Neural progenitor cell (in vitro differentiated cells): ENCODE data around the gene VPS37B. TPM values are rescaled to one million over a fixed set of nuclear protein-coding genes. Genes with fewer than 3 reads are reported as not detected.
A peak's percentile ranks its signal among the peaks of the same experiment; 100 is the strongest.

Experiments
- DNase-seq: peaks from one replicate; pipeline ENCODE4 v3.0.0-alpha.2; 2016; ENCODE audit warnings: low spot score
- H2AFZ ChIP-seq: fragments of 200-600 bp; sonication (generic); replicated peaks from 2 replicates; pipeline ENCODE4 v1.6.1; 2016; ENCODE audit warnings: antibody characterized with exemption
- H3F3A ChIP-seq: fragments of 200-600 bp; sonication (generic); 2 replicates; pipeline ENCODE4 v1.6.1; 2016; ENCODE audit warnings: antibody characterized with exemption, low read depth
- H3K27ac ChIP-seq: fragments of 200-600 bp; sonication (generic); 2 replicates; pipeline ENCODE4 v1.5.1; 2016; ENCODE audit warnings: mild to moderate bottlenecking
- H3K27me3 ChIP-seq: fragments of 200-600 bp; sonication (generic); 2 replicates; pipeline ENCODE4 v1.6.1; 2016; ENCODE audit warnings: mild to moderate bottlenecking, moderate library complexity
- H3K36me3 ChIP-seq: fragments of 200-600 bp; sonication (generic); 2 replicates; pipeline ENCODE4 v1.5.1; 2016
- H3K4me1 ChIP-seq: fragments of 200-600 bp; sonication (generic); 2 replicates; pipeline ENCODE4 v1.6.1; 2016; ENCODE audit warnings: mixed run types
- H3K4me2 ChIP-seq: fragments of 200-600 bp; sonication (generic); 2 replicates; pipeline ENCODE4 v1.6.1; 2016
- H3K4me3 ChIP-seq: fragments of 200-600 bp; sonication (generic); 2 replicates; pipeline ENCODE4 v1.5.1; 2016
- H3K79me2 ChIP-seq: fragments of 200-600 bp; sonication (generic); 2 replicates; pipeline ENCODE4 v1.6.1; 2016; ENCODE audit warnings: low read depth
- H3K9ac ChIP-seq: fragments of 200-600 bp; sonication (generic); 2 replicates; pipeline ENCODE4 v1.6.1; 2016
- H3K9me3 ChIP-seq: fragments of 200-600 bp; sonication (generic); 2 replicates; pipeline ENCODE4 v1.5.1; 2016; ENCODE audit warnings: low read depth
- H4K20me1 ChIP-seq: fragments of 200-600 bp; sonication (generic); 2 replicates; pipeline ENCODE4 v1.6.1; 2016; ENCODE audit warnings: low read depth
- H3K27ac Mint-ChIP-seq: 3 replicates; pipeline ENCODE4 v1.8.0; 2021; ENCODE audit warnings: mixed read lengths
- H3K27me3 Mint-ChIP-seq: 2 replicates; pipeline ENCODE4 v1.8.0; 2022; ENCODE audit warnings: low read depth, mild to moderate bottlenecking, inconsistent platforms, moderate library complexity, mixed read lengths; ENCODE audit not compliant: insufficient read depth
- H3K36me3 Mint-ChIP-seq: 3 replicates; pipeline ENCODE4 v1.8.0; 2021; ENCODE audit warnings: mixed read lengths
- H3K4me1 Mint-ChIP-seq: 3 replicates; pipeline ENCODE4 v1.8.0; 2021; ENCODE audit warnings: mixed read lengths
- H3K4me3 Mint-ChIP-seq: 3 replicates; pipeline ENCODE4 v1.8.0; 2021; ENCODE audit warnings: mild to moderate bottlenecking, moderate library complexity, mixed read lengths
- H3K9me3 Mint-ChIP-seq: 3 replicates; pipeline ENCODE4 v1.8.0; 2020; ENCODE audit warnings: mixed read lengths
- CTCF ChIP-seq: fragments of 200-600 bp; sonication (generic); IDR thresholded peaks from 2 replicates; pipeline ENCODE4 v1.5.1; 2017; ENCODE audit warnings: antibody characterized with exemption, mild to moderate bottlenecking
- EZH2 ChIP-seq: fragments of 200-600 bp; sonication (generic); IDR thresholded peaks from 2 replicates; pipeline ENCODE4 v1.6.1; 2017; ENCODE audit warnings: antibody characterized with exemption, mild to moderate bottlenecking, moderate library complexity
- EZH2phosphoT487 ChIP-seq: fragments of 200-600 bp; sonication (generic); IDR thresholded peaks from 2 replicates; pipeline ENCODE4 v1.6.1; 2017; ENCODE audit warnings: antibody characterized with exemption
- total RNA-seq: library from RNA; depleted of rRNA; stranded (reverse); fragments of >200 nt; gene quantifications from 2 replicates; pipeline ENCODE4 v1.2.3, GENCODE V29; 2015; ENCODE audit warnings: low replicate concordance

Gene VPS37B
- total RNA-seq, 1 donor from 2014 or later, result 19.4 TPM

- H3K9ac ChIP-seq, result no peak overlapping the region
Observed at GRCh38 chr12:122873540-122873939, 22.4 kb downstream of the VPS37B start.

GRCh38 chr12:122872815-122873361 lies 23.0 kb downstream of the VPS37B start:
- H3K36me3 Mint-ChIP-seq, result peaks cover 17% of the 10 kb centered on the region
- no peaks in the 10 kb centered on the region for H3K36me3 ChIP-seq
- no peak overlapping the region for H3K27ac ChIP-seq
- peaks cover 34% of the 10 kb centered on the region for H3K4me1 ChIP-seq
- H3K4me3 ChIP-seq, result peak overlapping the region; percentile 32
- no peak overlapping the region for H2AFZ ChIP-seq
- no peak for DNase-seq
- peak overlapping the region; percentile 98 for H3K27ac Mint-ChIP-seq
- H3K9me3 ChIP-seq, result no peaks in the 10 kb centered on the region
- peaks cover 66% of the 10 kb centered on the region for H3K4me1 Mint-ChIP-seq
- H3F3A ChIP-seq, result peaks cover 43% of the 10 kb centered on the region
- peaks cover 99% of the 10 kb centered on the region for H3K27me3 ChIP-seq
- peak overlapping the region; percentile 76 for H3K4me2 ChIP-seq
- peaks cover 9% of the 10 kb centered on the region for H3K27me3 Mint-ChIP-seq
- H3K9ac ChIP-seq, result no peak overlapping the region
- H3K4me3 Mint-ChIP-seq, result peak overlapping the region; percentile 77
- H3K79me2 ChIP-seq, result peaks cover 4% of the 10 kb centered on the region
- H4K20me1 ChIP-seq, result peaks cover 100% of the 10 kb centered on the region
- TF ChIP-seq EZH2, result no peak
- no peak for TF ChIP-seq EZH2phosphoT487
- TF ChIP-seq CTCF, result no peak
- no peaks in the 10 kb centered on the region for H3K9me3 Mint-ChIP-seq

More at GRCh38 chr12:122873540-122873939, 22.4 kb downstream of the VPS37B start:
- peaks cover 15% of the 10 kb centered on the region for H3K36me3 Mint-ChIP-seq
- H3K4me1 ChIP-seq, result peaks cover 34% of the 10 kb centered on the region
- H2AFZ ChIP-seq, result no peak overlapping the region
- H3F3A ChIP-seq, result peaks cover 43% of the 10 kb centered on the region
- no peak overlapping the region for H3K4me3 Mint-ChIP-seq
- H3K9me3 Mint-ChIP-seq, result no peaks in the 10 kb centered on the region
- H3K36me3 ChIP-seq, result no peaks in the 10 kb centered on the region
- H3K4me1 Mint-ChIP-seq, result peaks cover 66% of the 10 kb centered on the region
- no peak for DNase-seq
- peaks cover 4% of the 10 kb centered on the region for H3K79me2 ChIP-seq
- H3K9me3 ChIP-seq, result no peaks in the 10 kb centered on the region
- TF ChIP-seq EZH2 (no peak), EZH2phosphoT487 (no peak), CTCF (no peak)
- H3K27ac ChIP-seq, result no peak overlapping the region
- H3K4me2 ChIP-seq, result no peak overlapping the region
- H3K27ac Mint-ChIP-seq, result no peak overlapping the region
- peaks cover 99% of the 10 kb centered on the region for H3K27me3 ChIP-seq
- no peak overlapping the region for H3K4me3 ChIP-seq
- peaks cover 100% of the 10 kb centered on the region for H4K20me1 ChIP-seq
- peaks cover 5% of the 10 kb centered on the region for H3K27me3 Mint-ChIP-seq

- H3K27ac ChIP-seq, result no peak overlapping the region
- H3K27me3 ChIP-seq, result peaks cover 97% of the 10 kb centered on the region
- Mint-ChIP-seq H3K27me3 (peaks cover 9% of the 10 kb centered on the region), H3K36me3 (peaks cover 17% of the 10 kb centered on the region), H3K4me3 (peak overlapping the region; percentile 77), H3K9me3 (no peaks in the 10 kb centered on the region), H3K27ac (peak overlapping the region; percentile 98), H3K4me1 (peaks cover 62% of the 10 kb centered on the region)
- peak overlapping the region; percentile 76 for H3K4me2 ChIP-seq
- no peaks in the 10 kb centered on the region for H3K9me3 ChIP-seq
- H3K36me3 ChIP-seq, result no peaks in the 10 kb centered on the region
- peak overlapping the region; percentile 32 for H3K4me3 ChIP-seq
- H3K9ac ChIP-seq, result no peak overlapping the region
- H3K4me1 ChIP-seq, result peaks cover 34% of the 10 kb centered on the region
- peaks cover 100% of the 10 kb centered on the region for H4K20me1 ChIP-seq
- no peak for TF ChIP-seq CTCF
- TF ChIP-seq EZH2phosphoT487, result peak; percentile 86
- TF ChIP-seq EZH2, result no peak
- peak; percentile 96 for DNase-seq
- H2AFZ ChIP-seq, result no peak overlapping the region
- peaks cover 43% of the 10 kb centered on the region for H3F3A ChIP-seq
- no peaks in the 10 kb centered on the region for H3K79me2 ChIP-seq
Observed at GRCh38 chr12:122871851-122872780, 23.8 kb downstream of the VPS37B start.
